Lower lobe of right lung (tissue), 2 donors: ENCODE data around the gene TIMM44. TPM values are rescaled to one million over a fixed set of nuclear protein-coding genes. Genes with fewer than 3 reads are reported as not detected.

Experiments used
- ATAC-seq, 2 donors: fragments of 200-7000 bp; cut with Tn5 transposase; one replicate each; pipeline ENCODE4 v1.9.1; 2020 to 2022; ENCODE audit warnings: mild to moderate bottlenecking in 2 of 2, moderate library complexity in 2 of 2
- DNase-seq: peaks from one replicate; pipeline ENCODE4 v3.0.0-alpha.2; 2020
- H3K27ac ChIP-seq: fragments of 200-600 bp; one replicate; pipeline ENCODE4 v1.8.0; 2022
- H3K27me3 ChIP-seq: fragments of 200-600 bp; one replicate; pipeline ENCODE4 v1.8.0; 2022; ENCODE audit warnings: low read depth
- H3K36me3 ChIP-seq: fragments of 200-600 bp; one replicate; pipeline ENCODE4 v1.8.0; 2022; ENCODE audit warnings: mild to moderate bottlenecking
- H3K4me1 ChIP-seq: fragments of 200-600 bp; one replicate; pipeline ENCODE4 v1.8.0; 2022
- H3K4me3 ChIP-seq: fragments of 200-600 bp; one replicate; pipeline ENCODE4 v1.8.0; 2022; ENCODE audit warnings: mild to moderate bottlenecking
- H3K9me3 ChIP-seq: fragments of 200-600 bp; one replicate; pipeline ENCODE4 v1.8.0; 2022
- intact Hi-C: fragments of 100-400 bp; cut with DNase I; formaldehyde crosslinking; loops from one replicate; pipeline ENCODE4 v1.11.0; 2022
- total RNA-seq: library from RNA; stranded (reverse); fragmentation: NEBNext Ultra II Directional; extraction: Animal tissue kit (Norgen Biotek cat#: 25700); gene quantifications from one replicate; pipeline ENCODE4 v1.2.1, GENCODE V29; 2021
- TF ChIP-seq, protein P1 (sequence below): fragments of 200-600 bp; IDR thresholded peaks from one replicate; pipeline ENCODE4 v1.8.0; 2022; ENCODE audit warnings: antibody characterized with exemption, mild to moderate bottlenecking
- donor health status: DM: no; HTN: yes; CAD: no; lungs with severe emphysema.

TIMM44 gene
- total RNA-seq, 1 donor from 2014 or later: 45.2 TPM

DNA sequence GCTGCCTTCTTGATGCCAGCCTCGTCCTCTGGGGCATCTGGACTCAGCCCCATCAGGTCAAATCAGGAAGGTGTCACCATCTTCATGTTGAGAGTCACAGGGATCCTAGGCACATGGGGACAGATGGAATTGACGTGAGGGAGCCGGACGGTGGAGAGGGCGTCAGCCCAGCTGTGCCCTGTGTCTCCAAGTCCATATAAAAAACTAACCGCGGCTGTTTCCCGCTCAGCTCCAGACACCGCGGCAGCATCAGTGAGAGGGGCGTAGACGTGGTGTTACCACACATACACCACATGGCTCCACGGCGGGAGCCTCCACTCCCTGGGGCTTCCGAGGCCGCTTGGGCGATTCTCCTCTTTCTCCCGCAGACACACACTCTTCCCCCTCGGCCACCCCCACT, 63.6 kb downstream of the TIMM44 start:
- TF ChIP-seq, protein P1, sequence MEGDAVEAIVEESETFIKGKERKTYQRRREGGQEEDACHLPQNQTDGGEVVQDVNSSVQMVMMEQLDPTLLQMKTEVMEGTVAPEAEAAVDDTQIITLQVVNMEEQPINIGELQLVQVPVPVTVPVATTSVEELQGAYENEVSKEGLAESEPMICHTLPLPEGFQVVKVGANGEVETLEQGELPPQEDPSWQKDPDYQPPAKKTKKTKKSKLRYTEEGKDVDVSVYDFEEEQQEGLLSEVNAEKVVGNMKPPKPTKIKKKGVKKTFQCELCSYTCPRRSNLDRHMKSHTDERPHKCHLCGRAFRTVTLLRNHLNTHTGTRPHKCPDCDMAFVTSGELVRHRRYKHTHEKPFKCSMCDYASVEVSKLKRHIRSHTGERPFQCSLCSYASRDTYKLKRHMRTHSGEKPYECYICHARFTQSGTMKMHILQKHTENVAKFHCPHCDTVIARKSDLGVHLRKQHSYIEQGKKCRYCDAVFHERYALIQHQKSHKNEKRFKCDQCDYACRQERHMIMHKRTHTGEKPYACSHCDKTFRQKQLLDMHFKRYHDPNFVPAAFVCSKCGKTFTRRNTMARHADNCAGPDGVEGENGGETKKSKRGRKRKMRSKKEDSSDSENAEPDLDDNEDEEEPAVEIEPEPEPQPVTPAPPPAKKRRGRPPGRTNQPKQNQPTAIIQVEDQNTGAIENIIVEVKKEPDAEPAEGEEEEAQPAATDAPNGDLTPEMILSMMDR: no peak
- intact Hi-C loops: no loop called here
- Histone ChIP-seq H3K9me3 (no peaks in the 10 kb centered on the region), H3K27me3 (no peaks in the 10 kb centered on the region), H3K4me1 (no peaks in the 10 kb centered on the region), H3K27ac (no peak overlapping the region), H3K36me3 (no peaks in the 10 kb centered on the region), H3K4me3 (no peak overlapping the region)
- DNase-seq (no peak), ATAC-seq (no peak)

DNA sequence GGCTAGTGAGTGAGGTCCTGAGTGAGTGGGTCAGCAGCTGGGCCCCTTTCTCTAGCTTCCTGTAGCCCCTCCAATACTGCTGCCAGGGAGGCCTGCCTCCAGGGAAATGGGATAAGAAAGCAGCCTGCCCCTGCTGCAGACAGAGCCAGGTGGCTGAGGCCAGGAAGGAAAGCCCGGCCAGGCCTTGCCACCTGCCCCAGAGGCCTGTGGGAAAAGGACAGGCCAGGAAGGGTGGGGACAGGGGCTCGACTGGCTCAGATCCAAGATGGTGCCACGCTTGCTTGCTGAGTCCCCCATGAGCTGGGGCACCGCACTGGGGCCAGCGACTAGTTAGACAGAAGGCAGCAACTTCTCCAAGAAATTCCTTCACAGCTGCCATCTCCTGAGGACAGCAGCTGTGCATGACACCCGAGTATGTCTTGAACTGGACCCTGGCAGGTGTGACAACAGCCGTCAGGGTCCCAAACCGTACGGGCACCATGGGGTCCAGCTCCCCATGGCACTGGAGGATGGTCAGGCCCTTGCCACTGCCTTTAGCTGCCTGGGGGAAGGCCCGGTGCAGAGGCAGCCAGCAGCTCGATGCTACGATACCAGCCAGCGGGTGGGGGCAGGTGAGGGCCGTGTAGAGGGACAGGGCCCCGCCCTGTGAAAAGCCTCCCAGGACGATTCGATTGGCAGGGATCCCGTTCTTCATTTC, 64.2 kb downstream of the TIMM44 start:
- H3K9me3 ChIP-seq: no peaks in the 10 kb centered on the region
- H3K4me3 ChIP-seq: no peak overlapping the region
- H3K4me1 ChIP-seq: no peaks in the 10 kb centered on the region
- TF ChIP-seq, protein P1: no peak
- H3K36me3 ChIP-seq: no peaks in the 10 kb centered on the region
- no peak overlapping the region for H3K27ac ChIP-seq
- H3K27me3 ChIP-seq: peaks cover 5% of the 10 kb centered on the region
- intact Hi-C loops: no loop called here
- DNase-seq (no peak), ATAC-seq (no peak)

DNA sequence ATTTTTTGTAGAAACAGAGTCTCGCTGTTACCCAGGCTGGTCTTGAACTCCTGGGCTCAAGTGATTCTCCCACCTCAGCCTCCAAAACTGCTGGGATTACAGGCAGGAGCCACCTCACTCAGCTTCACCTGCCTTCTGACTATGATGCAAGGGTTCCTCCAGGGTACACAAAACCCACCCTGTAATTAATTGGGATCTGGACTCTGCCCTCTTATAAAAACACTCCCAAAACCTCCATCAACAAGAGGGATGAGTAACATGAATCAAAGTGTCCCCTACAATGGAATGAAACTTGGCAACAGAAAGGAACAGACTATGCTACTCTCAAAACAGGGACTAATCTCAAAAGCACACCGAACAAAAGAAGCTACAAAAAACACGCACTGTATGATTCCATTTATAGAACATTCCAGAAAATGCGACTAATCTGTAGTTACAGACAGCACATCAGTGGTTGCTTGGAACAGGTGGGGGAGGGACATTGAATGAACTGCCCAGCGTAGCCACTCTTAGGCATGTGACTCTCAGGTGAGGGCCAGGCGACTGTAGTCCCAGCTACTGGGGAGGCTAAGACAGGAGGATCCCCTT, 66.1 kb downstream of the TIMM44 start:
- H3K27ac ChIP-seq: no peak overlapping the region
- H3K9me3 ChIP-seq: no peaks in the 10 kb centered on the region
- H3K27me3 ChIP-seq: peaks cover 22% of the 10 kb centered on the region
- DNase-seq (no peak), ATAC-seq (no peak)
- TF ChIP-seq, protein P1: no peak
- peaks cover 8% of the 10 kb centered on the region for H3K4me1 ChIP-seq
- H3K4me3 ChIP-seq: no peak overlapping the region
- intact Hi-C loops: no loop called here
- no peaks in the 10 kb centered on the region for H3K36me3 ChIP-seq

Other genes starting within 250 kb of the TIMM44 start
- gene FCER2, start 241.5 kb downstream of the TIMM44 start, total RNA-seq: 0.50 TPM
- gene CLEC4G, start 211.6 kb downstream of the TIMM44 start, total RNA-seq: 2.9 TPM
- 18.8 TPM for gene CD209, start 196.1 kb downstream of the TIMM44 start, total RNA-seq
- gene CLEC4M, start 180.4 kb downstream of the TIMM44 start, total RNA-seq: 5.8 TPM
- gene EVI5L, start 113.4 kb downstream of the TIMM44 start, total RNA-seq: 11.7 TPM
- 2.5 TPM for gene PRR36, start 69.3 kb downstream of the TIMM44 start, total RNA-seq
- gene LRRC8E, start 55.2 kb downstream of the TIMM44 start, total RNA-seq: 6.6 TPM
- gene MAP2K7, start 39.8 kb downstream of the TIMM44 start, total RNA-seq: 38.6 TPM
- 2.1 TPM for gene TGFBR3L, start 28.8 kb downstream of the TIMM44 start, total RNA-seq
- 17.6 TPM for gene SNAPC2, start 23.3 kb downstream of the TIMM44 start, total RNA-seq
- gene CTXN1, start 17.5 kb downstream of the TIMM44 start, total RNA-seq: 5.8 TPM
- gene ELAVL1, start 62.0 kb upstream of the TIMM44 start, total RNA-seq: 66.3 TPM
- not detected for gene CCL25, start 109.1 kb upstream of the TIMM44 start, total RNA-seq
- gene FBN3, start 205.9 kb upstream of the TIMM44 start, total RNA-seq: 7.0 TPM